H9 (cell line): ENCODE measurements around the gene PTGFRN. TPM values are rescaled to one million over a fixed set of nuclear protein-coding genes. Genes with fewer than 3 reads are reported as not detected.

ENCODE experiments used
- DNase-seq: peaks from one replicate; pipeline ENCODE4 v3.0.0-alpha.2; 2017
- H2AFZ ChIP-seq: one replicate; pipeline ENCODE4 v1.6.1; 2013; ENCODE audit warnings: mild to moderate bottlenecking, low read length, control low read depth, moderate library complexity
- H2AK5ac ChIP-seq: 2 replicates; pipeline ENCODE4 v1.6.1; 2013; ENCODE audit warnings: low read length, control low read depth, mixed read lengths; ENCODE audit not compliant: insufficient read length
- H2BK120ac ChIP-seq: one replicate; pipeline ENCODE4 v1.6.1; 2013; ENCODE audit warnings: low read depth, mild to moderate bottlenecking, low read length, control low read depth, inconsistent platforms; ENCODE audit not compliant: poor library complexity, severe bottlenecking
- H2BK12ac ChIP-seq: 2 replicates; pipeline ENCODE4 v1.6.1; 2013; ENCODE audit warnings: low read length, control low read depth, mixed read lengths, low read depth; ENCODE audit not compliant: insufficient read length
- H2BK15ac ChIP-seq: 2 replicates; pipeline ENCODE4 v1.6.1; 2013; ENCODE audit warnings: low read depth, low read length, control low read depth
- H2BK20ac ChIP-seq: one replicate; pipeline ENCODE4 v1.6.1; 2013; ENCODE audit warnings: low read depth, mild to moderate bottlenecking, low read length, control low read depth, inconsistent platforms; ENCODE audit not compliant: poor library complexity, severe bottlenecking
- H2BK5ac ChIP-seq: 2 replicates; pipeline ENCODE4 v1.6.1; 2013; ENCODE audit warnings: low read length, control low read depth, mixed read lengths; ENCODE audit not compliant: insufficient read length
- H3K14ac ChIP-seq: 2 replicates; pipeline ENCODE4 v1.6.1; 2013; ENCODE audit warnings: low read length, control low read depth; ENCODE audit not compliant: insufficient read depth
- H3K18ac ChIP-seq: 2 replicates; pipeline ENCODE4 v1.6.1; 2013; ENCODE audit warnings: low read depth, mild to moderate bottlenecking, mixed read lengths, low read length, control low read depth; ENCODE audit not compliant: insufficient read length
- H3K23ac ChIP-seq: 2 replicates; pipeline ENCODE4 v1.6.1; 2013; ENCODE audit warnings: low read length, control low read depth, mixed read lengths, low read depth; ENCODE audit not compliant: insufficient read length
- H3K23me2 ChIP-seq: 2 replicates; pipeline ENCODE4 v1.6.1; 2013; ENCODE audit warnings: low read depth, mild to moderate bottlenecking, mixed read lengths, low read length, control low read depth; ENCODE audit not compliant: insufficient read length, poor library complexity, severe bottlenecking
- H3K27ac ChIP-seq: 2 replicates; pipeline ENCODE4 v1.5.1; 2013; ENCODE audit warnings: low read length, control low read depth, mixed read lengths, low read depth; ENCODE audit not compliant: insufficient read length
- H3K27me3 ChIP-seq: 2 replicates; pipeline ENCODE4 v1.6.1; 2013; ENCODE audit warnings: low read length, control low read depth, inconsistent platforms; ENCODE audit not compliant: insufficient read depth
- H3K4ac ChIP-seq: 2 replicates; pipeline ENCODE4 v1.6.1; 2013; ENCODE audit warnings: low read depth, mild to moderate bottlenecking, control low read depth, inconsistent platforms, low read length, moderate library complexity
- H3K4me1 ChIP-seq: 2 replicates; pipeline ENCODE4 v1.6.1; 2013; ENCODE audit warnings: low read length, control low read depth, inconsistent platforms; ENCODE audit not compliant: insufficient read depth
- H3K4me2 ChIP-seq: 2 replicates; pipeline ENCODE4 v1.6.1; 2013; ENCODE audit warnings: low read length, control low read depth, mixed read lengths; ENCODE audit not compliant: insufficient read length, insufficient read depth
- H3K56ac ChIP-seq: 2 replicates; pipeline ENCODE4 v1.6.1; 2013; ENCODE audit warnings: low read depth, mild to moderate bottlenecking, mixed read lengths, low read length, control low read depth; ENCODE audit not compliant: insufficient read length
- H3K79me1 ChIP-seq: 2 replicates; pipeline ENCODE4 v1.6.1; 2013; ENCODE audit warnings: low read depth, mild to moderate bottlenecking, moderate library complexity, low read length, control low read depth, inconsistent platforms; ENCODE audit not compliant: insufficient read depth, poor library complexity, severe bottlenecking
- H3K79me2 ChIP-seq: 2 replicates; pipeline ENCODE4 v1.6.1; 2013; ENCODE audit warnings: low read length, control low read depth, inconsistent platforms; ENCODE audit not compliant: insufficient read depth
- H3K9ac ChIP-seq: 2 replicates; pipeline ENCODE4 v1.6.1; 2013; ENCODE audit warnings: low read length, control low read depth, mixed read lengths; ENCODE audit not compliant: insufficient read length; ENCODE audit errors: extremely low read depth
- H3K9me3 ChIP-seq: one replicate; pipeline ENCODE4 v1.6.1; 2013; ENCODE audit warnings: low read depth, low read length, inconsistent platforms; ENCODE audit not compliant: control insufficient read depth
- H3T11ph ChIP-seq: one replicate; pipeline ENCODE4 v1.6.1; 2013; ENCODE audit warnings: mild to moderate bottlenecking, low read length, control low read depth, inconsistent platforms
- H4K20me1 ChIP-seq: one replicate; pipeline ENCODE4 v1.6.1; 2013; ENCODE audit not compliant: control insufficient read depth, insufficient read length, insufficient read depth
- H4K5ac ChIP-seq: 2 replicates; pipeline ENCODE4 v1.6.1; 2013; ENCODE audit warnings: low read depth, mild to moderate bottlenecking, mixed read lengths, low read length, control low read depth; ENCODE audit not compliant: insufficient read length
- H4K8ac ChIP-seq: replicated peaks from 2 replicates; pipeline ENCODE4 v1.6.1; 2013; ENCODE audit warnings: low read length, control low read depth, mixed read lengths, low read depth; ENCODE audit not compliant: insufficient read length
- H4K91ac ChIP-seq: 2 replicates; pipeline ENCODE4 v1.6.1; 2013; ENCODE audit warnings: low read depth, mild to moderate bottlenecking, moderate library complexity, mixed read lengths, low read length, control low read depth; ENCODE audit not compliant: insufficient read length
- H3K27ac Mint-ChIP-seq, 3 experiments: 2 replicates in 2 of 3; 3 replicates in 1 of 3; pipeline ENCODE4 v1.8.0; 2020 to 2021; ENCODE audit warnings: mixed read lengths in 3 of 3, mild to moderate bottlenecking in 1 of 3, moderate library complexity in 1 of 3
- H3K27me3 Mint-ChIP-seq: 2 replicates; pipeline ENCODE4 v1.8.0; 2021; ENCODE audit warnings: low read depth, mild to moderate bottlenecking, moderate library complexity, mixed read lengths
- H3K36me3 Mint-ChIP-seq, 3 experiments: 2 replicates in 2 of 3; 3 replicates in 1 of 3; pipeline ENCODE4 v1.8.0; 2020 to 2021; ENCODE audit warnings: low read depth in 3 of 3, mixed read lengths in 3 of 3; ENCODE audit not compliant: insufficient read depth in 1 of 3
- H3K4me1 Mint-ChIP-seq, 2 experiments: 2 replicates each; pipeline ENCODE4 v1.8.0; 2020; ENCODE audit warnings: mixed read lengths in 2 of 2
- H3K4me3 Mint-ChIP-seq, 2 experiments: 2 replicates in 1 of 2; 3 replicates in 1 of 2; pipeline ENCODE4 v1.8.0; 2020 to 2021; ENCODE audit warnings: mild to moderate bottlenecking in 2 of 2, mixed read lengths in 2 of 2, moderate library complexity in 1 of 2
- H3K9me3 Mint-ChIP-seq, 2 experiments: 2 replicates in 1 of 2; 3 replicates in 1 of 2; pipeline ENCODE4 v1.8.0; 2020; ENCODE audit warnings: mild to moderate bottlenecking in 2 of 2, mixed read lengths in 2 of 2, moderate library complexity in 1 of 2
- CTCF ChIP-seq: fragments of 200-600 bp; sonication (generic); conservative IDR thresholded peaks from 3 replicates; pipeline ENCODE4 v1.8.0; 2021; ENCODE audit warnings: antibody characterized with exemption, mild to moderate bottlenecking
- WGBS: extraction: QIAGEN DNeasy Blood & Tissue Kit; methylation state at CpG from one replicate; pipeline ENCODE4 v1.1.7; 2013; ENCODE audit warnings: missing lambda C conversion rate, low lambda C conversion rate, mixed read lengths; ENCODE audit not compliant: insufficient read length; ENCODE audit errors: extremely low coverage; 5-methylcytosine and 5-hydroxymethylcytosine counted together
- total RNA-seq: library from RNA; stranded (reverse); gene quantifications from 2 replicates; pipeline ENCODE4 v1.2.1, GENCODE V29; 2021

The PTGFRN gene
- total RNA-seq, 1 experiment from 2014 or later, result 26.3 TPM

GRCh38 chr1:116941670-116942069 lies 32.0 kb downstream of the PTGFRN start:
- Mint-ChIP-seq H3K9me3 (no peaks in the 10 kb centered on the region), H3K4me1 (peaks cover 31 to 33% of the 10 kb centered on the region in 2 experiments), H3K36me3 (peaks cover 7 to 30% (median 29%) of the 10 kb centered on the region in 3 experiments; a peak in 6 of 7 replicates), H3K27me3 (no peaks in the 10 kb centered on the region), H3K4me3 (no peak overlapping the region), H3K27ac (no peak overlapping the region)
- no peak overlapping the region for H3K4ac ChIP-seq
- H3K9ac ChIP-seq, result no peak overlapping the region
- no peak overlapping the region for H4K5ac ChIP-seq
- peaks cover 3% of the 10 kb centered on the region for H3K79me1 ChIP-seq
- H3K79me2 ChIP-seq, result no peaks in the 10 kb centered on the region
- no peaks in the 10 kb centered on the region for H3K9me3 ChIP-seq
- no peak overlapping the region for H3K14ac ChIP-seq
- H2BK12ac ChIP-seq, result no peak overlapping the region
- no peak overlapping the region for H2BK20ac ChIP-seq
- no CpG with 5 or more reads among the region's 13 CpGs for WGBS
- H3K27ac ChIP-seq, result no peak overlapping the region
- H3K4me2 ChIP-seq, result no peak overlapping the region
- H2BK5ac ChIP-seq, result no peak overlapping the region
- H3K23ac ChIP-seq, result no peak overlapping the region
- H2AK5ac ChIP-seq, result no peak overlapping the region
- H3K23me2 ChIP-seq, result no peaks in the 10 kb centered on the region
- TF ChIP-seq CTCF, result no peak
- no peak overlapping the region for H3K56ac ChIP-seq
- H3T11ph ChIP-seq, result no peak overlapping the region
- DNase-seq, result no peak
- H3K18ac ChIP-seq, result no peak overlapping the region
- no peak overlapping the region for H2AFZ ChIP-seq
- H3K27me3 ChIP-seq, result no peaks in the 10 kb centered on the region
- no peak overlapping the region for H2BK15ac ChIP-seq
- no peak overlapping the region for H4K8ac ChIP-seq
- no peak overlapping the region for H4K91ac ChIP-seq
- no peaks in the 10 kb centered on the region for H4K20me1 ChIP-seq
- 0 out of 2 replicates have a peak, but pooled peaks cover 2% of the 10 kb centered on the region for H3K4me1 ChIP-seq
- H2BK120ac ChIP-seq, result no peak overlapping the region
